ENCODE results near the gene INPP5J. TPM values are rescaled to one million over a fixed set of nuclear protein-coding genes. Genes with fewer than 3 reads are reported as not detected.

Gene INPP5J
- total and polyA plus RNA-seq, 2 of the 13 experiments (the other 11 are each of a cell fraction or from before 2014, with no cell fraction given) = 0.24 to 1.1 TPM

DNA sequence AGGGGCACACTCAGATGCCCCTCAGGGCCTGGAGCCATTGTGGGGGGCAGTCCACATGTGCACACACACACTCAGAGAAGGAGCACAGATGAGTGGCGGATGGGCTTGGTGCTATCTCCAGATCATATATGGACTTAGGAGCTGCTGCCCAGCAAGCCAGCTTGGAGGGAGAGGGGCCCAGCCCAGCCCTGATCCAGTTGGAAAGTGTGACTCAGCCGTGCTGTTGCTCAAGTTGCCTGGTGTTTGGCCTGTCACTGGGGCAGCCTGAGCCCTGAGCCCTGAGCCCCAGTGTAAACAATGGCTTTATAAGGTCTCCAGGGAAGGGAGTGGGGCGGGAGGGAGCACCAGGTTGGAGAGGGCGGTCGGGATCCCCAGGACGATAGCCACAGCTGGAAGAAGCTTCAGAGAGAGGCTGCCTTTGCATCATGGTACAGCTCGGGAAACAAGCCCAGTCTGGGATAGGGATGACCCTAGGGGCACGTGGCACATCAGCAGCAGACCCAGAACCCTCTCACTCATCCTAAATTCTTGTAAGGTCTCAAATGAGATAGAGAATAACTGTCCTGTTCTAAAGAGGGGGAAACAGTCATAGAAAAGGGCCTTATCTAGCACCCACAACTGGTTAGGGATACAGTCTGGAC lies 20.2 kb upstream of the INPP5J start:
- Histone ChIP-seq H3K79me2 (ENCODE audit: insufficient read depth, low read length) (no peaks in the 10 kb centered on the region), H3K36me3 (replicated peaks in 1 of 2; ENCODE audit: control insufficient read depth in 1 of 2, insufficient read depth in 2 of 2, low read length in 2 of 2) (peaks cover 5 to 19% of the 10 kb centered on the region in 2 experiments; a peak in 4 of 5 replicates), H3K4me3 (replicated peaks in 1 of 3; ENCODE audit: insufficient read depth in 1 of 3, low read depth in 2 of 3, low read length in 3 of 3) (no peak overlapping the region; a peak in 1 of 6 replicates), H3K27ac (ENCODE audit: extremely low read length, insufficient read depth, low read length) (peak overlapping the region; percentile 43), H3K9me3 (ENCODE audit: low read length) (no peaks in the 10 kb centered on the region), H3K9ac (ENCODE audit: insufficient read depth, low read depth, low read length) (peak overlapping the region; percentile 26; the same call in 1 of the 2 replicates), H4K20me1 (ENCODE audit: insufficient read depth, low read length) (no peaks in the 10 kb centered on the region), H2AFZ (ENCODE audit: low read length) (no peak overlapping the region), H3K4me1 (ENCODE audit: insufficient read depth, low read length) (peaks cover 31% of the 10 kb centered on the region), H3K27me3 (ENCODE audit: control insufficient read depth in 1 of 2, insufficient read depth in 2 of 2, low read length in 2 of 2) (no peaks in the 10 kb centered on the region), H3K4me2 (ENCODE audit: low read depth, low read length) (peak overlapping the region; percentile 25; the same call in 1 of the 2 replicates)
- intact Hi-C loops (cut with micrococcal nuclease; ENCODE audit: unreplicated experiment) = no loop called here
- ATAC-seq (peak; percentile 87), FAIRE-seq (peak; percentile 57), DNase-seq (ENCODE audit: low spot score) (peak; percentile 84)
- ChIA-PET POLR2A (interaction anchor here (0.9 to 2.1 kb wide), 7 partner anchors 20 to 134 kb away, joined by 3 to 8 read pairs (median 4); partner anchors contain the start of genes MORC2, RNF185, SMTN and TUG1), CTCF (ENCODE audit: low intra/inter-chr PET ratio, low total read pairs) (no interaction called here)
- no TSS peak for BruUV-seq (replicated peaks)
- 34% methylated on average over 5 of the region's 8 CpGs for WGBS (ENCODE audit: low lambda C conversion rate)
- in situ Hi-C loops (cut with HindIII; ENCODE audit: extremely low pct_ligation_motif_present, low pct_unique_long_range_greater_than_20kb) = loop anchor here (5.0 kb wide), 1 partner anchor 40 kb away; the partner anchor contains the start of gene PLA2G3
- TF ChIP-seq FOXJ3 (CRISPR knock-in tag; IDR thresholded peaks at IDR 0.05; ENCODE audit: borderline replicate concordance) (no peak), CENPT (CRISPR knock-in tag; IDR thresholded peaks at IDR 0.05; ENCODE audit: low read depth) (no peak), ZFX (CRISPR knock-in tag; IDR thresholded peaks at IDR 0.05; ENCODE audit: low read depth) (peak; percentile 62; the same call in 1 of the 2 replicates), ZFP36 (IDR thresholded peaks at IDR 0.05; ENCODE audit: borderline replicate concordance, low read depth, low read length, partially characterized antibody) (no peak), IRF1 (CRISPR knock-in tag; IDR thresholded peaks at IDR 0.05; ENCODE audit: low read depth) (no peak), ZNF619 (CRISPR knock-in tag; IDR thresholded peaks at IDR 0.05) (no peak), ZNF615 (CRISPR knock-in tag; IDR thresholded peaks at IDR 0.05; ENCODE audit: borderline replicate concordance) (no peak), ZNF879 (CRISPR knock-in tag; IDR thresholded peaks at IDR 0.05) (no peak), TBL1XR1 (IDR thresholded peaks at IDR 0.05; ENCODE audit: borderline replicate concordance, low read length, partially characterized antibody) (no peak), BCL6 (CRISPR knock-in tag; IDR thresholded peaks at IDR 0.05) (no peak), ZNF883 (CRISPR knock-in tag; IDR thresholded peaks at IDR 0.05; ENCODE audit: not compliant biosample characterization) (no peak), ESRRA (CRISPR knock-in tag; IDR thresholded peaks at IDR 0.05; ENCODE audit: low read depth) (no peak), SAP130 (CRISPR knock-in tag; IDR thresholded peaks at IDR 0.05; ENCODE audit: low read depth) (peak; percentile 79), ZNF44 (CRISPR knock-in tag; IDR thresholded peaks at IDR 0.05) (no peak), RERE (CRISPR knock-in tag; IDR thresholded peaks at IDR 0.05; ENCODE audit: low read depth) (no peak), DNMT1 (CRISPR knock-in tag; IDR thresholded peaks at IDR 0.05) (no peak)
